GM19395 (cell line): Measurements from ENCODE around the gene FAM3D.

ENCODE experiments used
- ATAC-seq: cut with Tn5 transposase; IDR thresholded peaks from one replicate; pipeline ENCODE4 v1.9.1; 2021; ENCODE audit warnings: mild to moderate bottlenecking, moderate library complexity; ENCODE audit not compliant: unreplicated experiment

The FAM3D gene

GRCh38 chr3:58657571-58658141, 8.9 kb downstream of the FAM3D start:
- ATAC-seq, result no peak

GRCh38 chr3:58657036-58657520, 9.5 kb downstream of the FAM3D start:
- ATAC-seq, result no peak

GRCh38 chr3:58656631-58657030, 9.9 kb downstream of the FAM3D start:
- no peak for ATAC-seq

GRCh38 chr3:58654466-58654865, 12.1 kb downstream of the FAM3D start:
- no peak for ATAC-seq

GRCh38 chr3:58652624-58653023, 13.9 kb downstream of the FAM3D start:
- no peak for ATAC-seq

- ATAC-seq, result no peak
Observed at GRCh38 chr3:58651276-58651675, 15.3 kb downstream of the FAM3D start.

GRCh38 chr3:58647381-58648141, 19.0 kb downstream of the FAM3D start:
- ATAC-seq, result no peak

GRCh38 chr3:58646503-58646902, 20.1 kb downstream of the FAM3D start:
- no peak for ATAC-seq

- ATAC-seq, result no peak
Observed at GRCh38 chr3:58645726-58646125, 20.8 kb downstream of the FAM3D start.

- no peak for ATAC-seq
Observed at GRCh38 chr3:58642846-58643245, 23.7 kb downstream of the FAM3D start.

- ATAC-seq, result peak; percentile 86
Observed at GRCh38 chr3:58640700-58641372, 25.7 kb downstream of the FAM3D start.

- ATAC-seq, result no peak
Observed at GRCh38 chr3:58639842-58640241, 26.7 kb downstream of the FAM3D start.

- ATAC-seq, result no peak
Observed at GRCh38 chr3:58639001-58639400, 27.6 kb downstream of the FAM3D start.

GRCh38 chr3:58638591-58638990, 28.0 kb downstream of the FAM3D start:
- no peak for ATAC-seq

GRCh38 chr3:58637509-58637908, 29.1 kb downstream of the FAM3D start:
- no peak for ATAC-seq

GRCh38 chr3:58635371-58636285, 30.9 kb downstream of the FAM3D start:
- ATAC-seq, result no peak

GRCh38 chr3:58633157-58633865, 33.3 kb downstream of the FAM3D start:
- no peak for ATAC-seq

- ATAC-seq, result no peak
Observed at GRCh38 chr3:58631742-58632141, 34.8 kb downstream of the FAM3D start.

- no peak for ATAC-seq
Observed at GRCh38 chr3:58630710-58631092, 35.9 kb downstream of the FAM3D start.

- no peak for ATAC-seq
Observed at GRCh38 chr3:58630076-58630709, 36.4 kb downstream of the FAM3D start.
